Muscle of arm (tissue), 12 donors: ENCODE data around the gene RGS10. TPM values are rescaled to one million over a fixed set of nuclear protein-coding genes. Genes with fewer than 3 reads are reported as not detected.
"Not testable (repeated sequence)": the region's sequence is repeated elsewhere in the genome, so short reads cannot be mapped to it uniquely, and the experiment has no call there.

Experiments used
- DNase-seq: peaks from one replicate; pipeline ENCODE4 v3.0.0-alpha.2; 2013
- polyA plus RNA-seq, 12 donors: library from polyadenylated mRNA; unstranded; fragments of 120-200 nt; gene quantifications; one replicate each; pipeline ENCODE4 v1.2.1, GENCODE V29; 2013; ENCODE audit not compliant: insufficient read length in 12 of 12

RGS10 gene
- polyA plus RNA-seq, 12 donors, result 30.9 to 69.0 (median 42.8) TPM; not detected in 1

- DNase-seq, result no peak
Observed at GRCh38 chr10:119541459-119542356, 811 bp downstream of the RGS10 start.

GRCh38 chr10:119541046-119541445 is 1.5 kb downstream of the RGS10 start:
- DNase-seq, result no peak

DNA sequence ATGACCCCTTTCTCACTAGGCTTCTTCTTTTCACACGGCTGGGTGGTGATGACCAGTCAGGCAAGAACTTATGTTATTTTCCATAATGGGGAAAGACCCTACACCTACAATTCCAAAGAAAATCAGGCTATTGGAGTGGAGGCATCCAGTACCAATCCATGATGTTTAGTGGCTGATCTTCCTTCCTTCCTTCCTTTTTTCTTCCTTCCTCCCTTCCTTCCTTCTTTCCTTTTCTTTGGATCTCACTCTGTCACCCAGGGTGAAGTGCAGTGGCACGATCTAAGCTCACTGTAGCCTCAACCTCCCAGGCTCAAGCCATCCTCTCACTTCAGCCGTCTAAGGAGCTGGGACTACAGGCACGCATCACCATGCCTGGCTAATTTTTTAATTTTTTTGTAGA is 2.5 kb downstream of the RGS10 start:
- DNase-seq, result no peak

DNA sequence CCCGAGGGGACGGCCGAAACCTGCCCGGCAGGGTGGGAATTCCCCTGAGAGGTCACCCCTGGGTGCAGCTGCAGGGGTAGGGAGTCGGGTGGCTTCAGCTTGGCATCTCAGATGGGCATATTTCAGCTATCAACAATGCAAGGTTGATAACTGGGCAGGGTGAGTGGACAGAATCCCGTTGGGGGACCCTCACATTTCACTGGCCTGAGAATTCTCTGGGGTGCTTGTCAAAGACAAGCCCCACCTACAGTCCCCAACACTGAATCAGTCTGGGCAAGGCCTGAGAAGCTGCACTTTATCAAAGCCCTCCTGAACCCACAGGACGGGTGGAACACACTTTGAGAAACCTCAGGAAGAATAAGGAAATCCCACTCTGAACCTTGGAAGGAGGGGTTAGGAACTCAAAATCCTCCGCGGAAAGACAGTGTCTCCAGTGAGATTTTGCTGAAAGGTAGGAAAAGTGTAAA is 3.1 kb downstream of the RGS10 start:
- DNase-seq, result no peak

DNA sequence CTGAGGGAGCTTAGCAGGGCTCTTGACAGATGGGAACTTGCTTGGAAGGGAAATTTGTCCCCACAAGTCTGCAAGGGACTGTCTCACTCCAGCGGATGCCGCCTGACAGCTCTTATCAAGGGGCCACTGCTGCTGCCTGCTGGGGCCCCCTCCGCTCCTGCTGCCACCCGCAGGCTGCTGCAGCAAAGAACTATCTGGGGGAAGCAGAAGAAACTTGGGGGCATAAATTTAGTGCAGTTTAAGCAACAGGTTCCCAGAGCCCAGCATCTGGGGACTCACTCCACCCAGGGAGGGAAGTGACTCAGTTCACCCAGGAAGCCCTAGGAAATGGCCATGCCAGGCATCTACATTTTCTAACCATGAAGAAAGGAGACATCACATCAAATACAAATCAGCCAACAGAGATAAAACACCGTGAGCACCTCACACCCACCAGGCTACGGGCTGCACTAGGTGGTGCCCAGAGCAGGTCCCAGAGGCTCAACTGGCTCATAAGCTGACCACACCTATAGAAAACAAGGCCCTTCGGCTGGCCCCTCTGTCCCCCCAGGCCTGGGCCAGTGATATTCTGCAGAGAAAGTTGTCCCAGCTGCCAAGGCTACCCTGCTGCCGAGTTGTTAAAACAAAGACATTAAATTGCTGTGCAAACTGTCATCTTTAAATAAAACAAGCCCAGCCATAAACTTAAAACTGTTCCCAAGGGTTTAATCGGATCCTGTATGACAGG is 3.7 kb downstream of the RGS10 start:
- DNase-seq, result no peak

DNA sequence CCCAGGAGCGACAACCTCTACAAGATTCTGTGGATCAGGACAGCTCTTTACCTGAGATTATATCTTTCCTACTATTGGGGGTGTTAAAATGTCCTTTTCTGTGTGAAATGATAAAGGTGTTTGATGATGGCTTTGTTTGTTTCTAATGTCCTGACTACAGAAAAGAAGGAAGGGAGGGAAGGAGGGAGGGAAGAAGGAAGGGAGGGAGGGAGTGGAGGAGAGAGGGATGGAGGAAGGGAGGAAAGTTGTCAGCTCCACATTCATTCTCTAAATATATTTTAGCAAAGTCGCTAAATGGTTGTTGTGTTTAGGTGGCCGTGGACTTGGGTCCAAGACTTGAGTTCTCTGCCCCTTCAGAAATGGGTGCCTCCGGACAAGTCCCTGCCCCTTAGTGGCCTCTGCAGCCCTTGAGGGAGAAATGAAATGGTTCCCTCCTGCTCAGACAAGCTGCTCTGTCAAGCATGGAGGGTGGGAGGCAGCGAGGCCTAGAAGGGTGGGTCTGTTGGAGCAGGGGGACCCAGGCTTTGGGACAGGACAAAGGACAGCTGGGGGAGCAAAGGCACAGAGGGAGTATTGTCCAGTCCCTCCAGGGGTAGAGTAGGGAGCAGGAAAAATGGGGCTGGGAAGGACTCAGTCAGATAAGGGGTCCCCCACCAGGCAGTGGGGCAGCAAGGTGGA is 4.4 kb downstream of the RGS10 start:
- DNase-seq, result no peak

- no peak for DNase-seq
Observed at GRCh38 chr10:119536508-119537025, 6.0 kb downstream of the RGS10 start.

GRCh38 chr10:119535837-119536507 is 6.5 kb downstream of the RGS10 start:
- DNase-seq, result no peak

GRCh38 chr10:119535305-119535704 is 7.2 kb downstream of the RGS10 start:
- no peak for DNase-seq

DNA sequence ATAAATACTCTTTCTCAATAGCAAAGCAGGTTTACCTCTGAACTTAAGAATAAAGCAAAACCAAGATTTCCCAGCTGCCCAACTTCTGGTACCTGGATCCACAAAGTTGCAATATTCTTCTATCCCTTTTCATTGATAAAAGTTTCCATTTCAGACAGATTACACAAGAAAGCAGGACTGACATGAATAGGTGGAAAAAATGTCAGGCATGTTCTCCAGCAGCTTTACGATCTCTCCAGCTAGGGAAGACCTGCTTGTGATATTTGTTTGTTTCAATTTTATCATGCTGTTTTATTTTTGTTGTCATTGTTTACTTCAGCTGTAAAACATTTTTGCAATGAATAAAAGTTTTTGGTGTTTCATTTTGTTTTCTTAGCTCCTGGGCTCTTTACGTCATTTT is 9.0 kb downstream of the RGS10 start:
- no peak for DNase-seq

- not testable (repeated sequence) for DNase-seq
Observed at GRCh38 chr10:119532791-119533190, 9.7 kb downstream of the RGS10 start.

GRCh38 chr10:119532251-119532650 is 10.3 kb downstream of the RGS10 start:
- not testable (repeated sequence) for DNase-seq

- no peak for DNase-seq
Observed at GRCh38 chr10:119531067-119531466, 11.5 kb downstream of the RGS10 start.

GRCh38 chr10:119528663-119529237 is 13.8 kb downstream of the RGS10 start:
- not testable (repeated sequence) for DNase-seq

GRCh38 chr10:119526621-119527592 is 15.6 kb downstream of the RGS10 start:
- DNase-seq, result no peak

- no peak for DNase-seq
Observed at GRCh38 chr10:119526149-119526548, 16.4 kb downstream of the RGS10 start.

- DNase-seq, result no peak
Observed at GRCh38 chr10:119525116-119525515, 17.4 kb downstream of the RGS10 start.

GRCh38 chr10:119524720-119525070 is 17.8 kb downstream of the RGS10 start:
- no peak for DNase-seq

GRCh38 chr10:119523895-119524719 is 18.4 kb downstream of the RGS10 start:
- DNase-seq, result no peak
